Measurements from ENCODE around the gene IVNS1ABP.
A peak's percentile ranks its signal among the peaks of the same experiment; 100 is the strongest.
"Not testable (repeated sequence)": the region's sequence is repeated elsewhere in the genome, so short reads cannot be mapped to it uniquely, and the experiment has no call there.

IVNS1ABP gene

DNA sequence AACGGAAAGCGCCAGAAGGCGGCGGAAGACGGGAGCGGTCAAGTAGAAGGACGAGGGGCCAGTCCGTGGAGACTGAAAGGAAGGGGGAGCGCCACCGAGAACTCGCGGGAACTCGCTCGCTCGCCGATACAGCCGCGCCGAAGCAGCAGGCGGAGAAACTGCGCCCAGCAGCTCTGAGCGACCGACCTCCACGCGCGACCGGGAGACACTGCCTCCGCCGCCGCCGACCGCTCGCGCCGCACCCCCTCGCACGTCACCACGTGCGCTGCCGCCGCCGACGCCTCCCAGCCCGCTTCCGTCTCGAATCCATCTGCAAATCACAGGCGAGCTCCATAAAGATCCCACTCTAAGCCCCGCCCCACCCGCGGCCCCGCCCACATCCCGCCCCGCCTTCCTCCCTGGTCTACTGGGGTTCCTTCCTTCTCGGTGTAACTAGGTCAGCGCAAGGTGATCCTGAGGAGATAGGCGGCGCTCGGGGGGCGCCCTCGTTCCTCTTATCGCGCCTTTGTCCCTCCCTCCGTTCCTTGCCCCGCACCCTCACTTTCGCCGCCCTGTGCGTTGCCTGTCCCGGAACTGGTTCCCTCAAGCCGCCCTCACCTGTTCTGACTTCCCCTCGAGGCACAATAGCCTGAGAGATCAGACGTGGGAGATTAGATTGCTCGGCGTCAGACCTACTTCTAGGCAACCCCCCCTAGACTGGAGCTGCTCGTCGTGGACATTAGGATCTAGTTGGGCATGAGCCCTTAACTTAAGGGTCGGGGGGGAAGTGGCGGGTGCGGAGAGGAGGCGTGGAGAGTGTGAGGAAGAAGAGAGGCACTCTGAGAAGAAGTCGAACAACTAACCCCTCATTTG lies at the start of gene IVNS1ABP:
Gene IVNS1ABP, minus strand, starts transcription at position 210 of the 852 bp plus-strand sequence. CDS start 7,750 bp downstream, outside the sequence.
- peak; percentile 99 for DNase-seq (ENCODE audit: low spot score)

DNA sequence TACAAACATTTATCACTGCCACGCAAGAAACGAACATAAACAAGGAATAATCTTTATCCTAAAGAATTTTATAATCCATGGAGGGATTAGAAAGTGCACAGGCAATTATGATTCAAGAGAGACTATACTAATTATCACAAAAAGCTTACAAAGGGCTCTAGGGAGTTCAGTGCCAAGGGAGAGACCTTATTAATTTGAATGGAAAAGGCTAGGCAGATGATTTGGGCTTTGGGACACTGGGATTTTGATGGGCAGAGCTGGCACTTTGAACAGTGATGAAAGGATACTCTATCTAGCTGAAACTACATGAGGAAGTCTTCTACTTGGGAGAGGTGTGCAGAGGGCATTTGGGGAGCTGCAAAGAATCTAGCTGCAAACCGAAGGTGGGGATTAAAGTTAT lies 48.9 kb upstream of the IVNS1ABP start:
- no peak for DNase-seq (ENCODE audit: low spot score)

- DNase-seq (ENCODE audit: low spot score): not testable (repeated sequence)
Measured at GRCh38 chr1:185364528-185364927, 47.5 kb upstream of the IVNS1ABP start.

- no peak for DNase-seq (ENCODE audit: low spot score)
Measured at GRCh38 chr1:185363205-185363604, 46.2 kb upstream of the IVNS1ABP start.

DNA sequence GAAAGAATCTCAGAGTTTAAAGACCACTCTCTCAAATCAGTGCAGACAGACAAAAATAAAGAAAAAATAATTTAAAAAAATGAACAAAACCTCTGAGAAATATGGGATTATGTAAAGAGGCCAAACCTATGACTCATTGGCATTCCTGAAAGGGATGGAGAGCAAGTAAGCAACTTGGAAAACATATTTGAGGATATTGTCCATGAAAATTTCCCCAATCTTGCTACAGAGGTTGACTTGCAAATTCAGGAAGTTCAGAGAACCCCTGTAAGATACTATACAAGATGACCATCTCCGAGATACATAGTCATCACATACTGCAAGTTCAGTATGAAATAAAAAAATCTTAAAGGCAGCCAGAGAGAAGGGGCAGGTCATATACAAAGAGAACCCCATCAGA lies 43.7 kb upstream of the IVNS1ABP start:
- no peak for DNase-seq (ENCODE audit: low spot score)

GRCh38 chr1:185358957-185359356 lies 41.9 kb upstream of the IVNS1ABP start:
- DNase-seq (ENCODE audit: low spot score): no peak

DNA sequence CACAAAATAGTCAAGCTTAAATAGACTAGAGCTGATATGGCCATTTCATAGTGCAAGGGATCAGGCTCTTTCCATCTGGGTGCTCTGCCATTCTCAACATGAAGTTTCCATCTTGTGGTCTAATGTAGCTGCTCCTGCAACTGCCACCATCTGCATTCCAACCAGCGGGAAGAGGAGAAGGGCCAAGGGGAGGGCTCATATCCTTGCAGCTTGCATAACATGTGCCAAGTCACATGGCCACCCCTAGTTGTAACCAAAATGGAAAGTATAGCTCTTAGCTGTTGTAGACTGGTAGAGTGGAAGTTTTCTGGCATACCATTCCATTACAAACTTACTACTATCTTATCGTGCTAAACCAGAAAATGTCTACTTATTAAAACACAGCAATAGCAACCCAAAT lies 38.9 kb upstream of the IVNS1ABP start:
- DNase-seq (ENCODE audit: low spot score): no peak

- DNase-seq (ENCODE audit: low spot score): no peak
Measured at GRCh38 chr1:185353124-185353523, 36.1 kb upstream of the IVNS1ABP start.

GRCh38 chr1:185351734-185352466 lies 34.9 kb upstream of the IVNS1ABP start:
- no peak for DNase-seq (ENCODE audit: low spot score)

DNA sequence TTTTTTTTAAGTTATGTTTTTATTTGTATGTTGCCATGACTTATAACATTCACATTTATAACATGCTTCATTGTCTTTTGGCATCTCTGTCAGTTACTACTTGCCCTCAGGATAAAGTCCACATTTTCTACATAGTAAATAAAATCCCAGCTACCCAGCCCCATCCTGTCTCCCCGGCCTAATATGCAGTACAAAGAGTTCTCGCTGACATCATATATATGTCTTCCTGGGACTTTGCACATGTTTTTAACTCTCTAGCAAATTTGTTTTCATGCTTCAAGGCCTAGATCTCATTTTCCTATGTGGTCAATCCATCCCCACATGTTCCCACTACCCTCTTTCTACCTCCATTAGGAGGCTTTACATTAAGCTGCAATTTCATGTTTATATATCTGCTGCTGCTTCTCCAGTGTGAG lies 33.0 kb upstream of the IVNS1ABP start:
- DNase-seq (ENCODE audit: low spot score): no peak

GRCh38 chr1:185349556-185349955 lies 32.5 kb upstream of the IVNS1ABP start:
- no peak for DNase-seq (ENCODE audit: low spot score)

DNA sequence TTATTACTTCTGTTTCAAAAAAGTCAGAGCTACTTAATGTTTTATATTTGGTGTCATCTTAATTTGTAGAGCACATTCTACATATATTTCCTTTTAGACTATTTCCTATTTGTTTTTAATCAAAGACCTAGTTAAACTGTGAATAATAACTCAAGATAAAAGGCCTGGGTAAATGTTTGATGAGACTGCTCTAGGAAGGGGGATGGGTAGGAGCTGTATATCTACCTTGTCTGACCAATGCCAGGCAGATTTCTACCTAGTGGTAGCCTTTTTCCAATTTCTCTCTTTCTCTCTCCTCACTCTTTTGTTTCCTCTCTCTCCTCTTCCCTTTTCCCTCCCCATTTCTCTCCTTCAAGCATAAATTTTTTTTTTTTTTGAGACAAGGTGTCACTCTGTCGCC lies 31.9 kb upstream of the IVNS1ABP start:
- DNase-seq (ENCODE audit: low spot score): no peak

DNA sequence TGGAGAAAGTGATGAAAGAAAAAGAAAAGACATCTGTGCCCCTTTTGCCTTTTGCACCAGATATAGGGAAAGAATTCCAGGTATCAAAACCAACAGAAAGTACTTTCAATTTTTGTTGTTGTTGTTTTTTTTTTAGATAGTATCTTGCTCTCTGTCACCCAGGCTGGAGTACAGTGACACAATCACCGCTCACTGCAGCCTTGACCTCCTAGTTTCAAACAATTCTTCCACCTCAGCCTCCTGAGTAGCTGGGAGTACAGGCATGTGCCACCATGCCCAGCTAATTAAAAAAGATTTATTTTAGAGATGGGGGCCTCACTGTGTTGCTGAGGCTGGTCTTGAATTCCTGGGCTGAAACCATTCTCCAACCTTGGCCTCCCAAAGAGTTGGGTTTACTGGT lies 31.3 kb upstream of the IVNS1ABP start:
- no peak for DNase-seq (ENCODE audit: low spot score)

DNA sequence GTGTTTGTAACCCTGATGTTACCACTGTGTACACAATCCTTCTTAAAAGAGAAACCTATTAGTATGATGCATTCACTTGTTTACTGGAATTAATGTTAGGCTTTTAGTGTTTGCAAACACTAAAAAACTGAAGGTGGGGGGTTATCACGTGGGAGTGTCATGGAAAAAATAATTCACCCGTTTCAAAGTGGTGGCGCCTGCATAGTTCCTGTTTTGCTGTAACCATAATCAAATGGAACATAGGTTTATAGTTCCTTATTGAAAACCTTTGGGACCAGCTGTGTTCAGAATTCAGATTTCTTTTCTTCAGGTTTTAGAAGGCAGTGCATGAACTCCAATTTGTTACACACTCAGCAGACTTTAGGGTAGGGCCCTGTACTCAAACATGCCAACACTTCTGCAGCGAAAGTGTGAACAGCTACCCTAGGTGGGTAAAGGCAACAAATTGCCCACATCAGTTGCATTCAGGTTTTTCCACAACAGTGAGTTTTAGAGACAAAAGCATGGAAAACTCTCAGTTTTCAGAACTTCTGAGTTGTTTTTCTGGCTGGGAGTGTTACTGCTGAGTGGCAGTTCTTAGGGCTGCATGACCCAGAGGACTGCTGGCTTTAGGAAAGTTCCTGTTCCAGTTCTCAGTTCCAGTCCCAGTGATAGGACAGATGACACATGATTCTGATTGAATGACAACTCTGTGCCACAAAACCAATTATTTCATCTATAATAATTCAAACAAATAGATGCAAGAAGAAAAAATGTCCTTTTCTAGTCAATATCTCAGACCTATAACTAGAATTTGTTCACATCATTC lies 29.1 kb upstream of the IVNS1ABP start:
- no peak for DNase-seq (ENCODE audit: low spot score)

- no peak for DNase-seq (ENCODE audit: low spot score)
Measured at GRCh38 chr1:185343306-185343705, 26.3 kb upstream of the IVNS1ABP start.

DNA sequence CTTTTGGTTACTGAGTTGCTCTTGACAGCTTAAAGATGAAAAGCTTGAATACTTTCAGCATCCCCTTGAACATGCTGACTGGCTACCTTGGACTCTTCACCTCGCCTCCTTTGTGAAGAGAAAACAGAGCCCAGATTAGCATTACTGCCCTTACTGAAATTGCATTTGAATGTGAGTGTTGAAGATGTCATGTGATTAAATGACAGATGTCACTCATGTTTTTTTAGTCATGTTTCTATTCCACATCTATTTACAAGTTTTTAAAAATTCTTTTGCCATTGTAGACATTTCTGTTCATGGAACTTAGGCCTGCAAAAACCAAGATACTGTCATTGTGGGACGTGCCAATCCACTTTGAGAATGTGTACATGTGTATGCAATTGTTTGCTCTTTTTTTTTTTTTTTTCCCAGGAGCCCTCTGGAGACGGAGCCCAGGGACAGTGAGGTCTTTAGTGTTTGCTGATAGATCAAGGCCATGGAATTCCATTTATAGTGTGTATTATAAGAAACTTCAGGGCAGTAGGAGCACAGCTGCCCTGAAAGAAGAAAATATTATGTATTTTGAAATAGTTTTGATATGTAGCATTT lies 25.7 kb upstream of the IVNS1ABP start:
- DNase-seq (ENCODE audit: low spot score): no peak

DNA sequence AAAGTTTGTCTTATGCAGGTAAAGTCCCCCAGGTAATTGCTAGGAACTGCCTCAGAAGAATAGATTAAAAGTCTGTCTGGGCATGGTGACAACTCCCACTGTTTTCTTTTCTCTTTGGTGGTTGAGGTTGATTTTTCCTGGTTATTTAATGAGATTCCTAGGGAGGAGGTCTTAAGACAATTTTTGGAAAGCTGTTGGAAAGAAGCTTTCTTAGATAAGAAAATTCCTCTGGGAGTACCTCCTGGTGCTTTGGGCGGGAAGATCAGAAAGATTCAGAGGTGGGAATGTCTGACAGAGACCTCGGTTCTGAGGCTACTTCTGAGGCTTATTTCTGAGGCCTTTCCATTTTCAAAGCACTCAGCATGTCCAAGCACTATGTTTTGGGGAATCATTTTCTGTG lies 25.0 kb upstream of the IVNS1ABP start:
- no peak for DNase-seq (ENCODE audit: low spot score)

GRCh38 chr1:185341196-185341781 lies 24.2 kb upstream of the IVNS1ABP start:
- no peak for DNase-seq (ENCODE audit: low spot score)

- DNase-seq (ENCODE audit: low spot score): no peak
Measured at GRCh38 chr1:185338719-185339622, 21.9 kb upstream of the IVNS1ABP start.

GRCh38 chr1:185337246-185337645 lies 20.2 kb upstream of the IVNS1ABP start:
- no peak for DNase-seq (ENCODE audit: low spot score)

GRCh38 chr1:185334182-185334581 lies 17.1 kb upstream of the IVNS1ABP start:
- no peak for DNase-seq (ENCODE audit: low spot score)
